ENCODE results near the gene SRP68.
A peak's percentile ranks its signal among the peaks of the same experiment; 100 is the strongest.

SRP68 gene

DNA sequence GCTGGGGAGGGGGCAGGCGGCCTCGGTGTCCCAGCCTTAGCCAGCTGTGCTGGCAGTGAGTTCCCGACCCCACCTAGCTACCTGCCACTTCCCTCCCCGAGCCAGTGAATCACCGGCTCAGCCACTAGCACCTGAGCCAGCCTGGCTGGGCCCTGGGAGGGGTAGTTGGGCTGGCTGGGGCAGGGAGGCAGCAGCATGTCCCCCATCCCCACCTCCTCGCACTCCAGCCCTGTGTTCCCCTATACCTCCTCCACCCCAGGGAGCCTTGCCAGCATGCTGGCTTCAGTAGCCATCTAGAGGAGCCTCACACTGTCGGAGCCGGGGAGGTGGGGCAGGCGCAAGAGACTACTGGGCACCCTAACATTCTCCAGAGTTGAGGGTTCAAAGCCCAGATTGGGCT lies 48.0 kb downstream of the SRP68 start:
- Histone ChIP-seq H3K4me3 (no peak overlapping the region), H3K27ac (peak overlapping the region in 1 of 21 experiments; percentile 4)

- Histone ChIP-seq H3K4me3 (no peak overlapping the region), H3K27ac (peak overlapping the region in 1 of 21 experiments; percentile 4)
Observed at GRCh38 chr17:76023900-76024237, 48.4 kb downstream of the SRP68 start.

- Histone ChIP-seq H3K27ac (no peak overlapping the region), H3K4me3 (no peak overlapping the region)
Observed at GRCh38 chr17:76022973-76023899, 49.1 kb downstream of the SRP68 start.

DNA sequence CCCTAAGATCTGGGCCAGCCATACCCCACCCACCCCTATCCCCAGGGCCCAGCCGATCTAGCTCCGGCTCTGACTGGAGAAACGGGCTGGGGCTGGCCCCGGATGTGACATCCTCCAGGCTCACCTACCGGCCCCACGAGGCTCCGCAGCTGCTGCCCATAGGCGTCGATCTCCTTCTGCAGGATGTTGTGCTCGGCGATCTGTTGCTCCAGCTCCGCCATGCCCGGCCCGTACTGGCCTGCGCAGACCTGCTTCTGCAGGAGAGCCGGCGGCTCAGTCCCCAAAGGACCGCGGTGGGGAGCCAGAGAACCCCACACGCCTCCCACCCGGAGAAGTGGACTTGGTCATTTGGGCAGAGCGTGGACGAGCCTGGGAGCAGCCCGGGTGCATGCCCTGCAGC lies 50.0 kb downstream of the SRP68 start:
- Histone ChIP-seq H3K27ac (no peak overlapping the region), H3K4me3 (no peak overlapping the region)

DNA sequence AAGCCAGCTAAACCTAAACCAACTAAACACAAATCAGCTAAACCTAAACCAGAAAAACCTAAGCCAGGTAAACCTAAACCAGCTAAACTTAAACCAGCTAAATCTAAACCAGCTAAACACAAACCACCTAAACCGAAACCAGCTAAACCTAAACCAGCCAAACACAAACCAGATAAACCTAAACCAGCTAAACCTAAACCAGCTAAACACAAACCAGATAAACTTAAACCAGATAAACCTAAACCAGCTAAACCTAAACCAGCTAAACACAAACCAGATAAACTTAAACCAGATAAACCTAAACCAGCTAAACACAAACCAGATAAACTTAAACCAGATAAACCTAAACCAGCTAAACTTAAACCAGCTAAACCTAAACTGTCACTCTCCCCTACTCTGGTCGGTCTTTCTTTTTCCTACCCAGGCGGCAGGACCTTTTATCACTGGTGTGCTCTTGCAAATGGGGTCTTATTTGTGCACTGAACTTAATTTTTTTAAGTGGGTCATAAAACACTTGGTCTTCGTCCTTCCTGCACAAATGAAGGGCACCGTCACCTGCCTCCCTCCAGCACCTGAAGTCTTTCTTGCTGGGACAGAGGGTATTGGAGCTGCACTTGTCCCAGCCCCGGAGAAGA lies 52.4 kb downstream of the SRP68 start:
- H3K27ac ChIP-seq: no peak overlapping the region
- no peak overlapping the region for H3K4me3 ChIP-seq

- H3K4me3 ChIP-seq: no peak overlapping the region
Observed at GRCh38 chr17:76018801-76019200, 53.5 kb downstream of the SRP68 start.

DNA sequence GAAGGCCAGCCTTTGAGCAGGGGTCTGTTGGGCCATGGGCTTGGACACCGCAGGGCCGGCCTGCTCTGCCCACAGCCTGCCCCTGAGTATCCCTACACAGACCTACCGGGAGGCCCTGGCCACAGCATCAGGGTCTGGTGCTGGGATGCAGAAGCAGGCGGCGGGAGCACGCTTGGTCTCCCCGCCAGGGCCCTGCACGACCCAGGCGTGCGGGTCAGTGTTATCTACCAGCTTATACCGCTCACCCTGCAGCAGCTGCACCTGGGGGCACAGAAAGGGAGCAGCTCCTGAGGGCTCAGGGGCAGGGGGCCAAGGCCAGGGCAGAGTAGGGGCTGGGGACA lies 54.0 kb downstream of the SRP68 start:
- Histone ChIP-seq H3K27ac (peak overlapping the region in 1 of 21 experiments; percentile 12), H3K4me3 (no peak overlapping the region)

More at GRCh38 chr17:76018801-76019200, 53.5 kb downstream of the SRP68 start:
- no peak overlapping the region for H3K27ac ChIP-seq

- Histone ChIP-seq H3K4me3 (no peak overlapping the region), H3K27ac (peak overlapping the region in 1 of 21 experiments; percentile 12)
Observed at GRCh38 chr17:76017481-76018339, 54.6 kb downstream of the SRP68 start.

- H3K27ac ChIP-seq: no peak overlapping the region
Observed at GRCh38 chr17:76014925-76015261, 57.4 kb downstream of the SRP68 start.

GRCh38 chr17:76014100-76014924 lies 58.0 kb downstream of the SRP68 start:
- no peak overlapping the region for H3K4me3 ChIP-seq
- H3K27ac ChIP-seq: peak overlapping the region in 1 of 21 experiments; percentile 37

More at GRCh38 chr17:76014925-76015261, 57.4 kb downstream of the SRP68 start:
- no peak overlapping the region for H3K4me3 ChIP-seq

- Histone ChIP-seq H3K27ac (peak overlapping the region in 1 of 21 experiments; percentile 37), H3K4me3 (no peak overlapping the region)
Observed at GRCh38 chr17:76013377-76013932, 58.9 kb downstream of the SRP68 start.

GRCh38 chr17:76011951-76012350 lies 60.4 kb downstream of the SRP68 start:
- no peak overlapping the region for H3K4me3 ChIP-seq
- no peak overlapping the region for H3K27ac ChIP-seq

DNA sequence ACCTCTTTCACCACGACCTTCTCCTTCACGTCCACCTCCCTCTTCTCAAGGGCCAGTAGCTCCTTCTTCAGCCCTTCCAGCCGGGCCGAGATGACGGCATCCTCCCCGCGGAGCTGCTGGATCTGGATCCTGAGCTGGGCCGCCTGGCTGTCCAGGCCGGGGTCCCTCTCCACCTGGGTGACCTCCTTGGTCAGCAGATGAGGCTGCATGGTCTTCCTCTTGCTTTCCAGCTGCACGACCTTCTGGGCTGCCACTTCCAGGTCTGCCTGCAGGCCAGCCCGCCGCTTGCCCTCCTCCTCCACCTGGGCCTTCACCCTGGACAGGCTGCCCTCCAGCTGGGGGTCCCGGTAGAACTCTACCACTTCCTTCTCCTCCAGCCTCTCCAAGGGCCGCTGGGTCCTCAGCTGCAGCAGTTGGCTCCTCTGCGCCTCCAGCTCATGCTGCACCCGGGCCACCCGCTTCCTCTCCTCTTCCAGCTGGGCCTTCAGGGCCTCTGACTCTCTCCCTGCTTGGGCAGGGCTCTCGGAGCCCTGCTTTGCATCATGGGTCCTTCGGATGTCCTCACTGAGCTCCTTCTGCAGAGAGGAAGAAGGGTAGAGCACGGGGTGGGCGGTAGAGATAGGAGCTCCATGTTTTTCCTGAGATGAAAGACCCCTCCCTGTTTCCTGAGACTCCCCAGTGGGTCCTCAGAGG lies 62.2 kb downstream of the SRP68 start:
- no peak overlapping the region for H3K27ac ChIP-seq
- H3K4me3 ChIP-seq: no peak overlapping the region

DNA sequence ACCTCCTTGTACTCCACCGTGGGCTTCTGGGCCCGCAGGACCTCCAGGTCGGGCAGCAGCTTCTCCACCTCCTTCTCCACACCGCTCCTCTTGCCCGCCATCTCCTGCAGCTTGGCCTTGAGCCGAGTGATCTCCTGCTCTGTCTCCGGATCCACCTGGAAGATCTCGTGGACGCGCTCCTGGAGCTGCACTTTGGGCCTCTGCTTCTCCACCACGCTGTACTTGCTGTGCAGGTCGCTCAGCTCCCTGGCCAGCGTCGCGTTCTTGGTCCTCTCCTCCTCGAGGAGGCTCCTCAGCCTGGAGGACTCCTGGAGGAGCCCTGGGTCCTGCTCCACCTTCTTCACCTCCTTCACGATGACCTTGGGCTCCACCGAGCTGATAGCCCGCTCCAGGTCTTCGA lies 62.9 kb downstream of the SRP68 start:
- H3K4me3 ChIP-seq: no peak overlapping the region
- no peak overlapping the region for H3K27ac ChIP-seq

DNA sequence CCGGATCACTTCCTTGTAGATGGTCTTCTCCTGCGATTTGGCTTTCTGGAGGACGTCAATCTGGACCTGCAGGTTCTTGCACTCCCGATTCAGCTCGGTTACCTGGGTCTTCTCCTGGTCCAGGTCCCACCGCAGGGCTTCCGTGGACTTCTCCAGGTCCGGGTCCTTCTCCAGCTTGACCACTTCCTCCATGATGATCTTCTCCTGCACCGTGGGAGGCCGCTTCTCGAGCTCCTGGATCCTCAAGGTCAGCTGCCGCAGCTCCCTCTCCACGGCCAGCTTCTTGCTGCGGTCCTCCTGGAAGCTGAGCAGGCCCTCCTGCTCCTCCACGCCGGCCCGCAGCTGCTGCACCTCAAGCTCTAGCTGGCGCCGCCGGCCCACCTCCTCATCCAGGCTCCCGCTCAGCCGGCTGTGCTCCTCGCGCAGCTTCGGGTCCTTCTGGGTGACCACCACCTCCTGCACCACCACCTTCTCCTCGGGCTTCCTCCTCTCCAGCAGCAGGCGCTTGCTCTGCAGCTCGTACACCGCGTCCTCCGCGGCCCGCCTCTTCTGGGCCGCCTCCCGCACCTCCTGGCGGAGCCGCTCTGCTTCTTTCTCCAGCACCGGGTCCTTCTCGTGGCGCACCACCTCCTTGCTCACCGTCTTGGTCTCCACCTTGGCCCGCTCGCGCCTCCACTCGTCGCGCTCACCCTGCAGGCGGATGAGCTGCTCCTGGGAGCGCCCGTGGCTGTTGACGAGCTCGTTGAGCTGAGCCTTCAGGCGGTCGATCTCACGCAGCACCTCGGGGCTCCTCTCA lies 63.5 kb downstream of the SRP68 start:
- Histone ChIP-seq H3K4me3 (no peak overlapping the region), H3K27ac (no peak overlapping the region)

DNA sequence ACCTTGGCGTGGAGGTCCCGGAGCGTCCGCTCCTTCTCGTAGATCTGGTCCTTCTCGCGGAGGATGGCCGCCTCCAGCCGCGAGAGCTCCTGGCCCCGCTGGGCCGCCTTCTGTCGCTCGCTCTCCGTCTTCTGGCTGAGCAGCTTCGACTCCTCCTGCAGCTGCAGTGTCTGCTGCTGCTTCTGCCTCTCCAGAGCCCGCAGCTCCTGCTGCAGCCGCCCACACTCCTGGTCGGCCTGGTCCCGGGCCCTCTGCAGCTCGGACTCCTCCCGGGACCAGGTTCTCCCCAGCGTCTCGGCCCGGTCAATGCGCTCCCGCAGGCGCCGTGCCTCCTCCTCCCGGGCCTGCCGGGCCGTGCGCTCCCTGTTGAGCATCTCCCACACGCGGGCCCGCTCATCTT lies 64.1 kb downstream of the SRP68 start:
- H3K27ac ChIP-seq: no peak overlapping the region

DNA sequence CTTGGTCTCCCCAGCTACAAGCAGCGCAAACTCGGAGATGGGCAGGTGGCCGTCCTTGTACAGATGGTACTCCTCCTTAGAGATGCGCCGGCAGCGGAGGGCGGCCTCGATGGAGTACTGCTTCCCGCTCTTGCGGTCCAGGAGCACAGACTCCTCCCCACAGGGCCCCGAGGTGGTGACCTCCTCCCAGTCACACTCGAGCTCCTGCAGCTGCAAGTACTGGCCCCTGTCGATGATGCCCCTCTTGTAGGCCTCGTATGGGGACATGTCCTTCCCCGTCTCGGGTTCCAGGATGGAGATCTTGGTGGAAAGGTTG lies 64.5 kb downstream of the SRP68 start:
- Histone ChIP-seq H3K27ac (no peak overlapping the region), H3K4me3 (no peak overlapping the region)

More for the DNA sequence above, 64.1 kb downstream of the SRP68 start:
- H3K4me3 ChIP-seq: no peak overlapping the region

Data from skin epidermis (tissue), 12 donors.